Parathyroid adenoma (tissue), 2 donors: ENCODE data around the gene ACTL8.

ENCODE experiments used
- H2AFZ ChIP-seq: fragments of 300-600 bp; sonication (generic); one replicate; pipeline ENCODE4 v1.7.0; 2017; ENCODE audit warnings: antibody characterized with exemption, mild to moderate bottlenecking
- H3K27ac ChIP-seq: fragments of 300-600 bp; sonication (generic); one replicate; pipeline ENCODE4 v1.7.0; 2017
- H3K27me3 ChIP-seq: fragments of 300-600 bp; sonication (generic); one replicate; pipeline ENCODE4 v1.7.0; 2017; ENCODE audit warnings: low read length; ENCODE audit not compliant: control insufficient read depth, insufficient read depth
- H3K36me3 ChIP-seq: fragments of 300-600 bp; sonication (generic); one replicate; pipeline ENCODE4 v1.7.0; 2017; ENCODE audit warnings: low read length; ENCODE audit not compliant: control insufficient read depth, insufficient read depth
- H3K4me1 ChIP-seq: fragments of 300-600 bp; sonication (generic); one replicate; pipeline ENCODE4 v1.7.0; 2017; ENCODE audit warnings: control low read depth
- H3K4me2 ChIP-seq: fragments of 300-600 bp; sonication (generic); one replicate; pipeline ENCODE4 v1.7.0; 2017; ENCODE audit warnings: low read length
- H3K4me3 ChIP-seq: fragments of 300-600 bp; sonication (generic); one replicate; pipeline ENCODE4 v1.7.0; 2017; ENCODE audit warnings: low read depth, low read length
- H3K79me2 ChIP-seq: fragments of 300-600 bp; sonication (generic); one replicate; pipeline ENCODE4 v1.7.0; 2017; ENCODE audit warnings: control low read depth
- H3K9ac ChIP-seq: fragments of 300-600 bp; sonication (generic); one replicate; pipeline ENCODE4 v1.7.0; 2017; ENCODE audit warnings: mild to moderate bottlenecking
- H3K9me3 ChIP-seq: fragments of 300-600 bp; sonication (generic); one replicate; pipeline ENCODE4 v1.7.0; 2017; ENCODE audit warnings: low read length; ENCODE audit not compliant: control insufficient read depth
- TF ChIP-seq, protein P1 (sequence below): fragments of 300-600 bp; sonication (generic); IDR thresholded peaks from one replicate; pipeline ENCODE4 v1.7.0; 2017; ENCODE audit warnings: antibody characterized with exemption, mild to moderate bottlenecking
- donor health status: primary hyperparathyroidism.

The ACTL8 gene

DNA sequence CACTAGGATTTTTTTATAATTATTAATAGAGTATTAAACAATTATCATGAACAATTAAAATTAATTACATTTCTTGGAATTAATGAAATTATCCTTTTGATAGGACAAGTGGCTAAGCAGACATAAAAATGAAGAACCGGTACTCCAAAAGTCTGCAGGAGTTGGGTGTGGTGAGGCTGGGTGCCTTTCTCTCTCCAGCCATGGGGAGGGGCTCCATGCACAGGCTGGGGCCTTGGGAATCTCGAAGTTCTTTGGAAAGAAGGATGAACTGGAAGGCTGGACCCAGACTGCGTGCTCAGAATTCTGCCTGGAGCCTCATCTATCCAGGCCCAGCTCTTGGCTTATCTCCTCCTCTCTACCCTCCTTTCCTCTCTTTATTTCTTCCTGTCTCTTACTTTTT lies 94.1 kb downstream of the ACTL8 start:
- Histone ChIP-seq H3K79me2 (no peaks in the 10 kb centered on the region), H3K27ac (no peak overlapping the region), H3K9ac (no peak overlapping the region), H3K36me3 (no peaks in the 10 kb centered on the region), H3K27me3 (no peaks in the 10 kb centered on the region), H2AFZ (no peak overlapping the region), H3K4me3 (no peak overlapping the region), H3K9me3 (no peaks in the 10 kb centered on the region), H3K4me2 (no peak overlapping the region), H3K4me1 (no peaks in the 10 kb centered on the region)
- TF ChIP-seq, protein P1, sequence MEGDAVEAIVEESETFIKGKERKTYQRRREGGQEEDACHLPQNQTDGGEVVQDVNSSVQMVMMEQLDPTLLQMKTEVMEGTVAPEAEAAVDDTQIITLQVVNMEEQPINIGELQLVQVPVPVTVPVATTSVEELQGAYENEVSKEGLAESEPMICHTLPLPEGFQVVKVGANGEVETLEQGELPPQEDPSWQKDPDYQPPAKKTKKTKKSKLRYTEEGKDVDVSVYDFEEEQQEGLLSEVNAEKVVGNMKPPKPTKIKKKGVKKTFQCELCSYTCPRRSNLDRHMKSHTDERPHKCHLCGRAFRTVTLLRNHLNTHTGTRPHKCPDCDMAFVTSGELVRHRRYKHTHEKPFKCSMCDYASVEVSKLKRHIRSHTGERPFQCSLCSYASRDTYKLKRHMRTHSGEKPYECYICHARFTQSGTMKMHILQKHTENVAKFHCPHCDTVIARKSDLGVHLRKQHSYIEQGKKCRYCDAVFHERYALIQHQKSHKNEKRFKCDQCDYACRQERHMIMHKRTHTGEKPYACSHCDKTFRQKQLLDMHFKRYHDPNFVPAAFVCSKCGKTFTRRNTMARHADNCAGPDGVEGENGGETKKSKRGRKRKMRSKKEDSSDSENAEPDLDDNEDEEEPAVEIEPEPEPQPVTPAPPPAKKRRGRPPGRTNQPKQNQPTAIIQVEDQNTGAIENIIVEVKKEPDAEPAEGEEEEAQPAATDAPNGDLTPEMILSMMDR: no peak

DNA sequence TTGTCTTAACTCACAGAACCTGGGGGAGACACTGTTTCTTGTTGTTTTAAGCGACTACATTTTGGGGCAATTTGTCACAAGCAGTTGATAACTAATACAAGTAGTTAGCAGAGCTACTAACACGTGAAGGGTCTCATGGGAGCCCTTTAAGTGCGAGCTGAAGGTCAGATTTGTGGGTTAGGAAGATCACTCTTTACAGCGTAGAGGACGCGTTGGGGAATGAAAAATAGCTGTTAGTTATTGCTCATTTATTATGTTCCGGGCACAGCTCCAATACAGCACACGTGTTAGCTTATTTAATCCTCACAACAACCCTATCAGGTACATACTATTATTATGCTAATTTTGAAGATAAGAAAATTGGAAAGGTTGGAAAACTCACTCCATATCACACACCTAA lies 95.9 kb downstream of the ACTL8 start:
- TF ChIP-seq, protein P1: no peak
- H3K9ac ChIP-seq: no peak overlapping the region
- H3K4me3 ChIP-seq: no peak overlapping the region
- H3K4me2 ChIP-seq: no peak overlapping the region
- no peak overlapping the region for H2AFZ ChIP-seq
- H3K27me3 ChIP-seq: no peaks in the 10 kb centered on the region
- H3K9me3 ChIP-seq: no peaks in the 10 kb centered on the region
- H3K4me1 ChIP-seq: no peaks in the 10 kb centered on the region
- no peak overlapping the region for H3K27ac ChIP-seq
- no peaks in the 10 kb centered on the region for H3K79me2 ChIP-seq
- H3K36me3 ChIP-seq: no peaks in the 10 kb centered on the region

GRCh38 chr1:17852383-17852782 lies 97.2 kb downstream of the ACTL8 start:
- no peaks in the 10 kb centered on the region for H3K36me3 ChIP-seq
- H2AFZ ChIP-seq: no peak overlapping the region
- H3K4me3 ChIP-seq: no peak overlapping the region
- H3K27ac ChIP-seq: no peak overlapping the region
- no peak overlapping the region for H3K9ac ChIP-seq
- TF ChIP-seq, protein P1: no peak
- no peaks in the 10 kb centered on the region for H3K9me3 ChIP-seq
- no peaks in the 10 kb centered on the region for H3K79me2 ChIP-seq
- no peak overlapping the region for H3K4me2 ChIP-seq
- H3K4me1 ChIP-seq: no peaks in the 10 kb centered on the region
- no peaks in the 10 kb centered on the region for H3K27me3 ChIP-seq

- H3K36me3 ChIP-seq: no peaks in the 10 kb centered on the region
- TF ChIP-seq, protein P1: no peak
- H3K79me2 ChIP-seq: no peaks in the 10 kb centered on the region
These were observed 98.3 kb downstream of the ACTL8 start for GRCh38 chr1:17853241-17853935.

GRCh38 chr1:17856496-17857108 lies 101.5 kb downstream of the ACTL8 start:
- H3K9me3 ChIP-seq: no peaks in the 10 kb centered on the region
- no peaks in the 10 kb centered on the region for H3K27me3 ChIP-seq
- no peaks in the 10 kb centered on the region for H3K79me2 ChIP-seq
- H3K27ac ChIP-seq: no peak overlapping the region
- H2AFZ ChIP-seq: no peak overlapping the region
- no peaks in the 10 kb centered on the region for H3K36me3 ChIP-seq
- H3K4me3 ChIP-seq: no peak overlapping the region
- no peaks in the 10 kb centered on the region for H3K4me1 ChIP-seq
- TF ChIP-seq, protein P1: no peak
- no peak overlapping the region for H3K4me2 ChIP-seq
- no peak overlapping the region for H3K9ac ChIP-seq

More at GRCh38 chr1:17853241-17853935, 98.3 kb downstream of the ACTL8 start:
- Histone ChIP-seq H3K4me1 (no peaks in the 10 kb centered on the region), H3K9ac (no peak overlapping the region), H3K4me3 (no peak overlapping the region), H3K27ac (no peak overlapping the region), H2AFZ (no peak overlapping the region), H3K9me3 (no peaks in the 10 kb centered on the region), H3K4me2 (no peak overlapping the region), H3K27me3 (no peaks in the 10 kb centered on the region)
